Measurements from ENCODE around the gene MAP2K5.

The MAP2K5 gene

GRCh38 chr15:67690936-67691335, 148.4 kb downstream of the MAP2K5 start:
- no peaks in the 10 kb centered on the region for H3K4me1 Mint-ChIP-seq
- no peak overlapping the region for H3K27ac Mint-ChIP-seq
- peaks cover 4% of the 10 kb centered on the region for H3K9me3 Mint-ChIP-seq
- peaks cover 3% of the 10 kb centered on the region for H3K27me3 Mint-ChIP-seq (ENCODE audit: low read depth)
- TF ChIP-seq CTCF (IDR thresholded peaks at IDR 0.05; ENCODE audit: unreplicated experiment in 3 of 3): no peak
- no peak overlapping the region for H3K4me3 Mint-ChIP-seq
- H3K36me3 Mint-ChIP-seq (ENCODE audit: low read depth): peaks cover 26% of the 10 kb centered on the region

GRCh38 chr15:67691450-67691849, 148.9 kb downstream of the MAP2K5 start:
- Mint-ChIP-seq H3K9me3 (peaks cover 2% of the 10 kb centered on the region), H3K27me3 (ENCODE audit: low read depth) (peaks cover 3% of the 10 kb centered on the region), H3K4me3 (no peak overlapping the region), H3K4me1 (no peaks in the 10 kb centered on the region), H3K36me3 (ENCODE audit: low read depth) (peaks cover 24% of the 10 kb centered on the region), H3K27ac (no peak overlapping the region)
- TF ChIP-seq CTCF (IDR thresholded peaks at IDR 0.05; ENCODE audit: unreplicated experiment in 3 of 3): no peak

- H3K4me3 Mint-ChIP-seq: no peak overlapping the region
- no peak for TF ChIP-seq CTCF (IDR thresholded peaks at IDR 0.05; ENCODE audit: unreplicated experiment in 3 of 3)
These were observed 150.1 kb downstream of the MAP2K5 start for GRCh38 chr15:67692573-67692972.

GRCh38 chr15:67696087-67696486, 153.6 kb downstream of the MAP2K5 start:
- Mint-ChIP-seq H3K9me3 (peaks cover 16% of the 10 kb centered on the region), H3K4me3 (no peak overlapping the region), H3K4me1 (no peaks in the 10 kb centered on the region)

More at GRCh38 chr15:67692573-67692972, 150.1 kb downstream of the MAP2K5 start:
- Mint-ChIP-seq H3K36me3 (ENCODE audit: low read depth) (peaks cover 20% of the 10 kb centered on the region), H3K4me1 (no peaks in the 10 kb centered on the region), H3K27ac (no peak overlapping the region), H3K27me3 (ENCODE audit: low read depth) (peaks cover 3% of the 10 kb centered on the region), H3K9me3 (peaks cover 2% of the 10 kb centered on the region)

GRCh38 chr15:67700023-67700422, 157.5 kb downstream of the MAP2K5 start:
- no peaks in the 10 kb centered on the region for H3K4me1 Mint-ChIP-seq
- no peak for TF ChIP-seq CTCF (IDR thresholded peaks at IDR 0.05; ENCODE audit: unreplicated experiment in 3 of 3)
- H3K36me3 Mint-ChIP-seq (ENCODE audit: low read depth): peaks cover 30% of the 10 kb centered on the region
- no peaks in the 10 kb centered on the region for H3K27me3 Mint-ChIP-seq (ENCODE audit: low read depth)
- H3K4me3 Mint-ChIP-seq: no peak overlapping the region
- H3K9me3 Mint-ChIP-seq: peaks cover 16% of the 10 kb centered on the region
- no peak overlapping the region for H3K27ac Mint-ChIP-seq

More at GRCh38 chr15:67696087-67696486, 153.6 kb downstream of the MAP2K5 start:
- Mint-ChIP-seq H3K36me3 (ENCODE audit: low read depth) (peaks cover 39% of the 10 kb centered on the region), H3K27ac (no peak overlapping the region), H3K27me3 (ENCODE audit: low read depth) (no peaks in the 10 kb centered on the region)
- no peak for TF ChIP-seq CTCF (IDR thresholded peaks at IDR 0.05; ENCODE audit: unreplicated experiment in 3 of 3)

GRCh38 chr15:67701669-67702068, 159.2 kb downstream of the MAP2K5 start:
- Mint-ChIP-seq H3K4me1 (no peaks in the 10 kb centered on the region), H3K9me3 (peaks cover 16% of the 10 kb centered on the region), H3K27me3 (ENCODE audit: low read depth) (no peaks in the 10 kb centered on the region), H3K36me3 (ENCODE audit: low read depth) (peaks cover 39% of the 10 kb centered on the region), H3K4me3 (no peak overlapping the region), H3K27ac (no peak overlapping the region)
- no peak for TF ChIP-seq CTCF (IDR thresholded peaks at IDR 0.05; ENCODE audit: unreplicated experiment in 3 of 3)
